Liver (tissue), 9 donors: Measurements from ENCODE around the gene RGS7. TPM values are rescaled to one million over a fixed set of nuclear protein-coding genes. Genes with fewer than 3 reads are reported as not detected.

Experiments used
- DNase-seq: peaks from one replicate; pipeline ENCODE4 v3.0.0-alpha.2; 2017; ENCODE audit warnings: low spot score
- H3K27ac ChIP-seq, 2 donors: one replicate each; pipeline ENCODE4 v1.7.0; 2013; ENCODE audit warnings: inconsistent platforms in 2 of 2, low read length in 2 of 2, control low read depth in 1 of 2, low read depth in 1 of 2, mild to moderate bottlenecking in 1 of 2
- H3K27me3 ChIP-seq, 4 donors: one replicate each; pipeline versions ENCODE4 v1.6.1 to v1.7.0; 2013; ENCODE audit warnings: low read length in 3 of 4, inconsistent platforms in 1 of 4, mild to moderate bottlenecking in 1 of 4, moderate library complexity in 1 of 4; ENCODE audit not compliant: control insufficient read depth in 4 of 4, insufficient read depth in 4 of 4
- H3K36me3 ChIP-seq, 4 donors: one replicate each; pipeline versions ENCODE4 v1.6.1 to v1.7.0; 2013; ENCODE audit warnings: low read length in 3 of 4, mild to moderate bottlenecking in 3 of 4, low read depth in 1 of 4, moderate library complexity in 1 of 4; ENCODE audit not compliant: control insufficient read depth in 4 of 4, insufficient read depth in 3 of 4
- H3K4me1 ChIP-seq, 4 donors: one replicate each; pipeline versions ENCODE4 v1.6.1 to v1.7.0; 2013; ENCODE audit warnings: low read length in 3 of 4, mild to moderate bottlenecking in 3 of 4, moderate library complexity in 1 of 4; ENCODE audit not compliant: control insufficient read depth in 4 of 4, insufficient read depth in 4 of 4
- H3K4me3 ChIP-seq, 3 donors: one replicate each; pipeline versions ENCODE4 v1.6.1 to v1.7.0; 2013; ENCODE audit warnings: low read length in 3 of 3, control low read depth in 1 of 3, low read depth in 1 of 3, mild to moderate bottlenecking in 1 of 3
- H3K9ac ChIP-seq, 2 donors: one replicate each; pipeline ENCODE4 v1.7.0; 2013; ENCODE audit warnings: low read length in 2 of 2, mild to moderate bottlenecking in 2 of 2, moderate library complexity in 2 of 2, control low read depth in 1 of 2, low read depth in 1 of 2
- H3K9me3 ChIP-seq, 4 donors: one replicate each; pipeline versions ENCODE4 v1.6.1 to v1.7.0; 2013; ENCODE audit warnings: low read length in 3 of 4; ENCODE audit not compliant: control insufficient read depth in 4 of 4
- ATF3 ChIP-seq: IDR thresholded peaks from 2 replicates; pipeline ENCODE4 v1.6.1; 2016; ENCODE audit warnings: antibody characterized with exemption
- CTCF ChIP-seq: fragments of 150-350 bp; IDR thresholded peaks from 2 replicates; pipeline ENCODE4 v1.5.1; 2017; ENCODE audit warnings: improper control_type of control experiment, low read depth, low read length; ENCODE audit not compliant: missing input control
- EGR1 ChIP-seq, 2 donors: IDR thresholded peaks; 2 replicates each; pipeline ENCODE4 v1.6.1; 2016 to 2018; ENCODE audit warnings: antibody characterized with exemption in 2 of 2, low read depth in 2 of 2
- FOXA1 ChIP-seq: IDR thresholded peaks from 2 replicates; pipeline ENCODE4 v1.6.1; 2016; ENCODE audit warnings: antibody characterized with exemption
- FOXA2 ChIP-seq: IDR thresholded peaks from 2 replicates; pipeline ENCODE4 v1.6.1; 2016; ENCODE audit warnings: antibody characterized with exemption
- GABPA ChIP-seq, 2 donors: IDR thresholded peaks in 1 of 2; conservative IDR thresholded peaks in 1 of 2; 2 replicates each; pipeline ENCODE4 v1.6.1; 2016; ENCODE audit warnings: antibody characterized with exemption in 2 of 2, mild to moderate bottlenecking in 1 of 2, moderate library complexity in 1 of 2
- HNF4A ChIP-seq, 2 donors: conservative IDR thresholded peaks; 2 replicates each; pipeline ENCODE4 v1.6.1; 2016; ENCODE audit warnings: antibody characterized with exemption in 2 of 2, mild to moderate bottlenecking in 2 of 2
- HNF4G ChIP-seq: IDR thresholded peaks from 2 replicates; pipeline ENCODE4 v1.6.1; 2016; ENCODE audit warnings: antibody characterized with exemption
- JUND ChIP-seq, 2 donors: IDR thresholded peaks; 2 replicates each; pipeline ENCODE4 v1.6.1; 2016; ENCODE audit warnings: antibody characterized with exemption in 2 of 2
- NR2F2 ChIP-seq: IDR thresholded peaks from 2 replicates; pipeline ENCODE4 v1.6.1; 2016; ENCODE audit warnings: antibody characterized with exemption
- RAD21 ChIP-seq, 2 donors: IDR thresholded peaks; 2 replicates each; pipeline ENCODE4 v1.6.1; 2016; ENCODE audit warnings: antibody characterized with exemption in 2 of 2, mild to moderate bottlenecking in 2 of 2
- RXRA ChIP-seq, 2 donors: IDR thresholded peaks; 2 replicates each; pipeline ENCODE4 v1.6.1; 2017 to 2018; ENCODE audit warnings: antibody characterized with exemption in 2 of 2, mild to moderate bottlenecking in 1 of 2
- SP1 ChIP-seq: IDR thresholded peaks from 2 replicates; pipeline ENCODE4 v1.6.1; 2018; ENCODE audit warnings: antibody characterized with exemption, mild to moderate bottlenecking
- TAF1 ChIP-seq: conservative IDR thresholded peaks from 2 replicates; pipeline ENCODE4 v1.6.1; 2016; ENCODE audit warnings: antibody characterized with exemption, mild to moderate bottlenecking
- YY1 ChIP-seq: IDR thresholded peaks from 2 replicates; pipeline ENCODE4 v1.6.1; 2016; ENCODE audit warnings: antibody characterized with exemption, mild to moderate bottlenecking
- ZBTB33 ChIP-seq: IDR thresholded peaks from 2 replicates; pipeline ENCODE4 v1.6.1; 2016; ENCODE audit warnings: antibody characterized with exemption
- WGBS: extraction: QIAGEN DNeasy Blood & Tissue Kit; methylation state at CpG from one replicate; pipeline ENCODE4 v1.1.7; 2013; 5-methylcytosine and 5-hydroxymethylcytosine counted together
- polyA plus RNA-seq, 2 donors: library from polyadenylated mRNA; stranded (reverse) in 1 of 2; unstranded in 1 of 2; fragments of 200-250 nt in 1 of 2; fragments of >200 nt in 1 of 2; fragmentation: Nextera tagmentation in 1 of 2; extraction: Ambion mirVana in 1 of 2; gene quantifications; one replicate each; pipeline versions ENCODE4 v1.2.1 to v1.2.3, GENCODE V29; 2013 to 2015
- total RNA-seq, 2 donors: library from RNA; depleted of rRNA; stranded (reverse); fragments of >200 nt; gene quantifications; one replicate each; pipeline ENCODE4 v1.2.3, GENCODE V29; 2014
- donor health status: healthy.
- donor health status: healthy.
- donor health status: healthy.
- donor health status: healthy.
- donor health status: healthy.

RGS7 gene
- total and polyA plus RNA-seq, 4 donors = 0.05 to 0.18 TPM; not detected in 2

GRCh38 chr1:240860023-240860422, 497.0 kb downstream of the RGS7 start (continued):
- TF ChIP-seq CTCF = no peak
- no peak for TF ChIP-seq FOXA1

GRCh38 chr1:240854367-240854766, 502.6 kb downstream of the RGS7 start:
- Histone ChIP-seq H3K36me3 (no peaks in the 10 kb centered on the region), H3K27me3 (no peaks in the 10 kb centered on the region), H3K4me1 (no peaks in the 10 kb centered on the region), H3K9ac (no peak overlapping the region), H3K27ac (no peak overlapping the region), H3K9me3 (peaks cover 0 to 7% (median 0%) of the 10 kb centered on the region in 4 donors), H3K4me3 (no peak overlapping the region)
- DNase-seq = no peak
- TF ChIP-seq RAD21 (IDR thresholded peaks at IDR 0.05) (peak in 1 of 2 donors; percentile 16), GABPA (IDR thresholded peaks at IDR 0.05 in 1 of 2, conservative IDR thresholded peaks at IDR 0.05 in 1 of 2) (no peak), SP1 (no peak), CTCF (no peak), ATF3 (no peak), JUND (IDR thresholded peaks at IDR 0.05) (no peak), YY1 (no peak), FOXA1 (no peak)
- WGBS = 70% methylated on average over 6 of the region's 6 CpGs

- H3K9me3 ChIP-seq = peaks cover 0 to 7% (median 0%) of the 10 kb centered on the region in 4 donors
- no peak for DNase-seq
- TF ChIP-seq YY1 = no peak
- no peak for TF ChIP-seq FOXA2
- no peak for TF ChIP-seq EGR1 (IDR thresholded peaks at IDR 0.05; ENCODE audit: low read depth in 2 of 2)
- no peak for TF ChIP-seq FOXA1
- TF ChIP-seq TAF1 = no peak
- TF ChIP-seq NR2F2 = no peak
- no peak for TF ChIP-seq CTCF
- TF ChIP-seq HNF4A (conservative IDR thresholded peaks at IDR 0.05) = no peak
- TF ChIP-seq SP1 = no peak
- no peak for TF ChIP-seq RXRA (IDR thresholded peaks at IDR 0.05)
- TF ChIP-seq HNF4G = no peak
- TF ChIP-seq ZBTB33 = no peak
- TF ChIP-seq JUND (IDR thresholded peaks at IDR 0.05) = no peak
- no peak for TF ChIP-seq GABPA (IDR thresholded peaks at IDR 0.05 in 1 of 2, conservative IDR thresholded peaks at IDR 0.05 in 1 of 2)
- no peak overlapping the region for H3K4me3 ChIP-seq
- H3K4me1 ChIP-seq = no peaks in the 10 kb centered on the region
- WGBS = 62% methylated on average over 2 of the region's 2 CpGs
- H3K36me3 ChIP-seq = no peaks in the 10 kb centered on the region
- no peak overlapping the region for H3K27ac ChIP-seq
- H3K9ac ChIP-seq = no peak overlapping the region
- H3K27me3 ChIP-seq = no peaks in the 10 kb centered on the region
Observed at GRCh38 chr1:240847325-240847724, 509.7 kb downstream of the RGS7 start.
